ENCODE results near the gene TBCD. TPM values are rescaled to one million over a fixed set of nuclear protein-coding genes. Genes with fewer than 3 reads are reported as not detected.

TBCD gene
- total and polyA plus RNA-seq, 2 donors = 140 to 292 TPM

DNA sequence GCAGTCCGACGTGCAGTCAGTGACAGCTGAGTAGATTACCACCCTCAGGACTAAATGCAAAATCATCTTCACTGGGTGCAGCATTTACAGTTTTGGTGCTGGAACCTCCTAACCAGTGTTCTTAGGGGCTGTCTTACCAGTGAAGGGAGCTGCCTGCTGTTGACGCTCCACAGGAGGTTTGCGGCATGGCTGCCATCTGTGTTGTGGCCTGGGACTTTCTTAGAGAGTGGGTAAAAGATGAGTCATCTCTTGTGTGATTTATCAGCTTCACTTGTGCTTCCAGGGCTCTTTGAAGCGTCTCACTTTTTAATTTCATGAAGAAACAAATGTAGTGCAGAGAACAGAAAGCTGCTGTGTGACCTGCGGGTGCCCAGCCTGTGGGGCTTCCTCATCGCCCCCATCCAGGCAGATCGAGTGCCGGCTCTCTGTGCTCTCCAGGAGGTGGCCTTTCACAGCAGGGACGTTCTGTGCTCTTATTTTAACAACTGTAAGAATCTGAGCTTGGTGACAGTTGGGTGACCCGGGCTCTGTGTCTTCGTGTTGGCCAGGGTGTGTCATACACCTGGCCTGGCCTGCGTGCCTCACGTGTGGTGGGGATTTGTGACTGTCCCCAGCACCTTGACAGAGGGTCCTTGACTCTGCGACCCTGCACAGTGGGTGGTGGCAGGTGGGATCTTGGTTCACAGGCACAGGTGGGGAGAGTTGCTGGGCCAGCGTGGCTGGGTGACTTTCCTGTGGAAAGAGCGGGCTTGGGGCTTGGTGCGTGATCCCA lies 112.3 kb downstream of the TBCD start:
- peak overlapping the region; percentile 76 to 93 for H3K27ac ChIP-seq (ENCODE audit: low read depth in 1 of 2, low read length in 1 of 2)
- peaks cover 0 to 9% of the 10 kb centered on the region in 2 donors for H3K27me3 ChIP-seq (ENCODE audit: control insufficient read depth in 2 of 2, insufficient read depth in 1 of 2, low read length in 1 of 2)
- H3K9me3 ChIP-seq (ENCODE audit: control insufficient read depth in 2 of 2, insufficient read depth in 1 of 2, low read length in 1 of 2) = peaks cover 0 to 15% of the 10 kb centered on the region in 2 donors
- H3K4me3 ChIP-seq (ENCODE audit: low read length in 2 of 2) = peak overlapping the region in 1 of 2 donors; percentile 17
- peaks cover 58 to 93% of the 10 kb centered on the region in 2 donors for H3K4me1 ChIP-seq (ENCODE audit: control insufficient read depth in 2 of 2, insufficient read depth in 2 of 2, low read length in 2 of 2)
- peak in 8 of 9 donors; percentile 74 to 97 (median 88) for DNase-seq (ENCODE audit: low read depth in 6 of 9, low spot score in 9 of 9)
- H3K36me3 ChIP-seq (ENCODE audit: control insufficient read depth in 2 of 2, insufficient read depth in 2 of 2, low read length in 1 of 2) = peaks cover 2 to 5% of the 10 kb centered on the region in 2 donors
- 6% methylated on average over 18 of the region's 18 CpGs for WGBS

DNA sequence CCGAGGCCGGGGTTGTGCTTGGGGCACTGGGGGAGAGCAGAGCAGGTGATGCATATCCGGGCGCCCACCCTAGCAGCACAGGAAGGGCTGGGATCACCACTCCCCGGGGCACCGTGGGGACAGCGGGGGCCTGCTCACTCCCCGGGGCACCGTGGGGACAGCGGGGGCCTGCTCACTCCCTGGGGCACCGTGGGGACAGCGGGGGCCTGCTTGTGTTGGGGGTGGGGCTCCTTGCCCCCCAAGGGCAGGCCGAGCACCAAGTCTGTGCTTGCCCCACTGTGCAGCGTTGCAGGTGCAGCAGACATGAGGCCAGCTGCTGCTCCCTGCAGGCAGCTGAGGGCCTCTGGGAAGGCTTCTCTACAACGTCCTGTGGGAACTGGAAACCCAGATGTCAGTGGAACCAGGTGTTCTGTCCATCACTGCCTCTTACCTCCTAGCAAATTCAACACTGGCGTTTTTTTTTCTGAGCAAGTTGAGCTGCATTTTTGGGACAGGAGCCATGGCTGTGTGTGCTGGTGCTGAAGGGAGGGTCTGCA lies 112.9 kb downstream of the TBCD start:
- Histone ChIP-seq H3K4me3 (ENCODE audit: low read length in 2 of 2) (peak overlapping the region in 1 of 2 donors; percentile 2), H3K9me3 (ENCODE audit: control insufficient read depth in 2 of 2, insufficient read depth in 1 of 2, low read length in 1 of 2) (peaks cover 0 to 15% of the 10 kb centered on the region in 2 donors), H3K27me3 (ENCODE audit: control insufficient read depth in 2 of 2, insufficient read depth in 1 of 2, low read length in 1 of 2) (peaks cover 0 to 9% of the 10 kb centered on the region in 2 donors), H3K4me1 (ENCODE audit: control insufficient read depth in 2 of 2, insufficient read depth in 2 of 2, low read length in 2 of 2) (peaks cover 54 to 93% of the 10 kb centered on the region in 2 donors), H3K27ac (ENCODE audit: low read depth in 1 of 2, low read length in 1 of 2) (peak overlapping the region; percentile 76 to 93), H3K36me3 (ENCODE audit: control insufficient read depth in 2 of 2, insufficient read depth in 2 of 2, low read length in 1 of 2) (peaks cover 3 to 5% of the 10 kb centered on the region in 2 donors)
- 15% methylated on average over 16 of the region's 16 CpGs for WGBS
- DNase-seq (ENCODE audit: low read depth in 6 of 9, low spot score in 9 of 9) = peak in 1 of 9 donors; percentile 79

DNA sequence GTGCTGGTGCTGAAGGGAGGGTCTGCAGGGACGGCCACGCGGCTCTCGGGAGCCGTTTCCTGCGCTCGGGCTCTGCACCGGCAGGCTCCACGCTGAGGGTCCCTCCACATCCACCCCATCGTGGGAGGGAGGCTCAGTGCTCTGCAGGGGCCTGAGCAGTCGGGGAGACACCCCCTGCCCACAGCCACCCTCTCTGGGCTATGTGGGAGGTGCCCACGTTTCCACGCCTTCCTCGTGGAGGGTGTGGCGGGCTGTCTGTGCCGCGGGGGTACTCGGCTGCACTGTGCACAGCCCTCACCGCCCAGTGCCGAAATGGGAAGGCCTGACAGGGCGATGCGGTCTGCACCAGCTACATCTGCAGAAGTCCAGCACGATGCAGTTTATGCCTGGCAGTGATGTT lies 113.4 kb downstream of the TBCD start:
- no peak overlapping the region for H3K4me3 ChIP-seq (ENCODE audit: low read length in 2 of 2)
- peaks cover 8 to 10% of the 10 kb centered on the region in 2 donors for H3K36me3 ChIP-seq (ENCODE audit: control insufficient read depth in 2 of 2, insufficient read depth in 2 of 2, low read length in 1 of 2)
- WGBS = 68% methylated on average over 23 of the region's 23 CpGs
- H3K27ac ChIP-seq (ENCODE audit: low read depth in 1 of 2, low read length in 1 of 2) = peak overlapping the region in 1 of 2 donors; percentile 93
- H3K9me3 ChIP-seq (ENCODE audit: control insufficient read depth in 2 of 2, insufficient read depth in 1 of 2, low read length in 1 of 2) = peaks cover 0 to 17% of the 10 kb centered on the region in 2 donors
- DNase-seq (ENCODE audit: low read depth in 6 of 9, low spot score in 9 of 9) = no peak
- peaks cover 0 to 9% of the 10 kb centered on the region in 2 donors for H3K27me3 ChIP-seq (ENCODE audit: control insufficient read depth in 2 of 2, insufficient read depth in 1 of 2, low read length in 1 of 2)
- peaks cover 50 to 93% of the 10 kb centered on the region in 2 donors for H3K4me1 ChIP-seq (ENCODE audit: control insufficient read depth in 2 of 2, insufficient read depth in 2 of 2, low read length in 2 of 2)

DNA sequence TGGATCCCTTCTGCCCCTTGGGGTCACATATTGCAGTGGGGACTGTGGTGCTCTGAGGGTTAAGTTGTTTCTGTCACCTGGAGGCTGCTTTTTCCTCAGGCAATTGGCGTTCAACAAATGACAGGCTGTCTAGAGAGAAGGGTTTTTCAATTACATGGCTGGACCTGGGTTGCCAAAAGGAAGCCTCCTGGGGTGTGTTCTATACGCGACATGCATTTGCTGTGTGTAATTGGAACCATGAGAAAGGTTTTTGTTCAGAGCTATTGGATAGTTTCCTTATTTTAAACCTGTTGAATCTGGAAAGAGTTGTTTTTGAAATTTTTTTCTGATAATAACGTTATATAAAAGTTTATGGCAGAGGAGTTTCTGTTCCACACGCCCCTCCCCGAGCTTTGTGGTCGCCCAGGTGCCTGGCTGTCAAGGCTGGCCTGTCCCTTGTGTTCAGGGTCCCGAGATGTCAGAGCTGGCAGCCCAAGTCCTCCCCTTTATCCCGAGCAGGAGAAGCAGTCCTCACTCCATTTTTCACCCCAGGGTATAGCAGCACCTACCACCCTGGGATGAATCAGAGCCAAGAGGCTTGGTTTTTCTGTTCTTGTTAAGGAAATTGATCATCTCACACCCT lies 114.0 kb downstream of the TBCD start:
- Histone ChIP-seq H3K27ac (ENCODE audit: low read depth in 1 of 2, low read length in 1 of 2) (peak overlapping the region; percentile 64 to 93), H3K36me3 (ENCODE audit: control insufficient read depth in 2 of 2, insufficient read depth in 2 of 2, low read length in 1 of 2) (peaks cover 13 to 16% of the 10 kb centered on the region in 2 donors), H3K9me3 (ENCODE audit: control insufficient read depth in 2 of 2, insufficient read depth in 1 of 2, low read length in 1 of 2) (peaks cover 0 to 21% of the 10 kb centered on the region in 2 donors), H3K4me3 (ENCODE audit: low read length in 2 of 2) (no peak overlapping the region), H3K27me3 (ENCODE audit: control insufficient read depth in 2 of 2, insufficient read depth in 1 of 2, low read length in 1 of 2) (peaks cover 0 to 9% of the 10 kb centered on the region in 2 donors), H3K4me1 (ENCODE audit: control insufficient read depth in 2 of 2, insufficient read depth in 2 of 2, low read length in 2 of 2) (peaks cover 52 to 93% of the 10 kb centered on the region in 2 donors)
- no peak for DNase-seq (ENCODE audit: low read depth in 6 of 9, low spot score in 9 of 9)
- 22% methylated on average over 9 of the region's 9 CpGs for WGBS

DNA sequence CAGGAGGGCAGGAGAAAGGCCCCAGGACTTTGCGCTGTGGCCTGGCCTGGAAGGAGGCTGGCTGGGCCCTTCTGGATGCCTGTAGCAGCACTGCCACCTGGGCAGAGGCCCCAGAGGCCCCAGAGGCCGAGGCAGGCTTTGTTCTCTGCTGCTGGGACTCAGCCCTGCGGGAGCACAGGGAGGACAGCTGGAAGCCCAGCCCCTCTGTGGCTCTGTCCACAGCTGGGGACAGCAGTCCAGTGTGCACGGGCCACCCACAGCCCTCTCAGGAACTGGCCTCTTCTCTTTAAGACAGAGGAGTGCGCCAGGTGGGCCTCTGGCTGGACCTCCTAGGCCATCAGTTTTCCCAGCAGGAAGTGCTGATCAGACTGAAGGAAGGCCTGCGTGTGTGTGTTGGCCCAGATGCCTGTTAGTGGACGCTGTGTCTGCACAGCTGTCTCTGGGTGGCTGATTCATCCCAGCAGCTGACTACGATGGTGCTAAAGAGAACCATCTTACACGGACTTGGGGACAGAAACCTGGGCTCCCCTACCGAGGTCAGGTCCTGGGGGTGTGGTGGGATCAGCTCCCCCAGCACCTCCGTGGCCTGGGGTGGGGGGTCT lies 114.8 kb downstream of the TBCD start:
- Histone ChIP-seq H3K27ac (ENCODE audit: low read depth in 1 of 2, low read length in 1 of 2) (peak overlapping the region; percentile 66 to 69), H3K27me3 (ENCODE audit: control insufficient read depth in 2 of 2, insufficient read depth in 1 of 2, low read length in 1 of 2) (peaks cover 0 to 9% of the 10 kb centered on the region in 2 donors), H3K4me1 (ENCODE audit: control insufficient read depth in 2 of 2, insufficient read depth in 2 of 2, low read length in 2 of 2) (peaks cover 60 to 94% of the 10 kb centered on the region in 2 donors), H3K4me3 (ENCODE audit: low read length in 2 of 2) (no peak overlapping the region), H3K9me3 (ENCODE audit: control insufficient read depth in 2 of 2, insufficient read depth in 1 of 2, low read length in 1 of 2) (peaks cover 0 to 21% of the 10 kb centered on the region in 2 donors), H3K36me3 (ENCODE audit: control insufficient read depth in 2 of 2, insufficient read depth in 2 of 2, low read length in 1 of 2) (peaks cover 14 to 21% of the 10 kb centered on the region in 2 donors)
- WGBS = 80% methylated on average over 11 of the region's 11 CpGs
- no peak for DNase-seq (ENCODE audit: low read depth in 6 of 9, low spot score in 9 of 9)

DNA sequence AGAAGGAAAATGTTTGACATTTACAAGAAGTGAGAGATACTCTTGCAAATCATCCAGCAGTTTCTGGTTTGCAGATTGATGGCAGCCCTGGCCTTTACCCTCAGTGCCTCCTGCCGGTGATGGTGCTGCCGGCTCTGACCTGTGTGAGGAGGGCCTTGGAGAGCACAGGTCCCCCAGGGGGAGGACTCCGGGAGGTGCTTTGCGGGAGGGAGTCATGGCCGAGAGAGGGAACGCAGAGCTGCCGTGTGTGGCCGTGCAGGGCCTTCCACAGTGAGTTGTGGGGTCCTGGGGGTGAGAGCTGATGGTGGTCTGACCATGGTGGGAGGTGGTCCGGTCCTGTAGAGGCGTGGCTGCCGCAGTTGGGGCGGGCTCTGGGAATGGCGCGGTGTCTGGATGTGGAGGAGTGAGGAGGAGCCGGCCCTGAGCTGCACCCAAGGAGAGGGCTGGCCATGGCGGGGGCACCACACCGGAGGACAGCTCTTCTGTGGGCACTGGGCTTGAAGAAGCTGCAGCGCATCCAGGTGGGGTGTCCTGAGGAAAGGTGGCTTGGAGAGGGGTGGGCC lies 116.0 kb downstream of the TBCD start:
- Histone ChIP-seq H3K9me3 (ENCODE audit: control insufficient read depth in 2 of 2, insufficient read depth in 1 of 2, low read length in 1 of 2) (peaks cover 0 to 21% of the 10 kb centered on the region in 2 donors), H3K27ac (ENCODE audit: low read depth in 1 of 2, low read length in 1 of 2) (peak overlapping the region in 1 of 2 donors; percentile 53), H3K27me3 (ENCODE audit: control insufficient read depth in 2 of 2, insufficient read depth in 1 of 2, low read length in 1 of 2) (peaks cover 0 to 9% of the 10 kb centered on the region in 2 donors), H3K36me3 (ENCODE audit: control insufficient read depth in 2 of 2, insufficient read depth in 2 of 2, low read length in 1 of 2) (peaks cover 21 to 32% of the 10 kb centered on the region in 2 donors), H3K4me3 (ENCODE audit: low read length in 2 of 2) (peak overlapping the region in 1 of 2 donors; percentile 6), H3K4me1 (ENCODE audit: control insufficient read depth in 2 of 2, insufficient read depth in 2 of 2, low read length in 2 of 2) (peaks cover 62 to 98% of the 10 kb centered on the region in 2 donors)
- DNase-seq (ENCODE audit: low read depth in 6 of 9, low spot score in 9 of 9) = no peak
- WGBS = 96% methylated on average over 18 of the region's 18 CpGs

DNA sequence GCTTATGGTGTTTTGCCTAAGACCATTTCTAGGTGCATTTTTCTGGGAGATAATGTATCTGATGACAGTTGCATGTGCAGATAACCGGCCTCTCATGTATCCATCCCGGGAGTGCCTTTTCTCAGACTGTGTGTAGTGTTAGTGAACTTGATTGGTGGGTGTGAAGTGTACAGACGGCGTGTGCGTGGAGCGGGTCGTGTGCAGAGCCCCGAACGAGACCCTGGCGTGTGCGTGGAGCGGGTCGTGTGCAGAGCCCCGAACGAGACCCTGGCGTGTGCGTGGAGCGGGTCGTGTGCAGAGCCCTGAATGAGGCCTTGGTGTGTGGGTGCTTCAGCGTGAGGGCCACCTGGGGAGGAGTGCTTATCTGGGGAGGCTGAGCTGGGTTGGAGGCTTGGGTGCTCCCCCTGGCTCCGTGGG lies 116.9 kb downstream of the TBCD start:
- H3K27ac ChIP-seq (ENCODE audit: low read depth in 1 of 2, low read length in 1 of 2) = peak overlapping the region in 1 of 2 donors; percentile 30
- DNase-seq (ENCODE audit: low read depth in 6 of 9, low spot score in 9 of 9) = no peak
- H3K9me3 ChIP-seq (ENCODE audit: control insufficient read depth in 2 of 2, insufficient read depth in 1 of 2, low read length in 1 of 2) = peaks cover 0 to 21% of the 10 kb centered on the region in 2 donors
- 87% methylated on average over 21 of the region's 21 CpGs for WGBS
- H3K4me1 ChIP-seq (ENCODE audit: control insufficient read depth in 2 of 2, insufficient read depth in 2 of 2, low read length in 2 of 2) = peaks cover 59 to 98% of the 10 kb centered on the region in 2 donors
- peaks cover 22 to 29% of the 10 kb centered on the region in 2 donors for H3K36me3 ChIP-seq (ENCODE audit: control insufficient read depth in 2 of 2, insufficient read depth in 2 of 2, low read length in 1 of 2)
- peaks cover 0 to 4% of the 10 kb centered on the region in 2 donors for H3K27me3 ChIP-seq (ENCODE audit: control insufficient read depth in 2 of 2, insufficient read depth in 1 of 2, low read length in 1 of 2)
- H3K4me3 ChIP-seq (ENCODE audit: low read length in 2 of 2) = peak overlapping the region in 1 of 2 donors; percentile 9

DNA sequence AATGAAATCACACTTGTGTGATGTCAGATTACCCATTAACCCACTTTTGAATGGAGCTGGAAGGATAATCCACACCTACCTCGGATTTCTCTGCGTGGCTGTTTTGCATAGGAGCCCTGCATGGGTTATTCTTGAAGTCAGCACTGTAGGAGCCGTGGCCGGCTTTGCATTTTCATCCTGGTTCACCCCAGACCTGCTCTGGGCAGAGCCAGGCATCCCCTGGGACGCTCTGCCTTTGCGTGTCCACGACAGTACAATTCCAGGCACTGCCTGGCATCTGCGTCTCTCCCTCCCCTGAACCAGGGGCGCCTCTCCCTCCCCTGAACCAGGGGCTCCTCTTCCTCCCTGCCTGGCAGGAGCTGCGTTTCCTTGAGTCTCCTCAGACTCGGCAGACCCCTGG lies 117.7 kb downstream of the TBCD start:
- Histone ChIP-seq H3K36me3 (ENCODE audit: control insufficient read depth in 2 of 2, insufficient read depth in 2 of 2, low read length in 1 of 2) (peaks cover 25 to 29% of the 10 kb centered on the region in 2 donors), H3K9me3 (ENCODE audit: control insufficient read depth in 2 of 2, insufficient read depth in 1 of 2, low read length in 1 of 2) (peaks cover 0 to 21% of the 10 kb centered on the region in 2 donors), H3K27ac (ENCODE audit: low read depth in 1 of 2, low read length in 1 of 2) (peak overlapping the region in 1 of 2 donors; percentile 89), H3K27me3 (ENCODE audit: control insufficient read depth in 2 of 2, insufficient read depth in 1 of 2, low read length in 1 of 2) (peaks cover 0 to 4% of the 10 kb centered on the region in 2 donors), H3K4me3 (ENCODE audit: low read length in 2 of 2) (no peak overlapping the region), H3K4me1 (ENCODE audit: control insufficient read depth in 2 of 2, insufficient read depth in 2 of 2, low read length in 2 of 2) (peaks cover 53 to 98% of the 10 kb centered on the region in 2 donors)
- DNase-seq (ENCODE audit: low read depth in 6 of 9, low spot score in 9 of 9) = no peak
- 91% methylated on average over 11 of the region's 11 CpGs for WGBS
